Stimulated activated CD8-positive, alpha-beta memory T cell treated with anti-CD3 and anti-CD28 coated beads, Interleukin-7, amount 100 ng/mL, for 24 hours (primary cell): ENCODE measurements around the gene UBE2L6.
"Not testable (repeated sequence)": the region's sequence is repeated elsewhere in the genome, so short reads cannot be mapped to it uniquely, and the experiment has no call there.

Experiments
- DNase-seq: peaks from one replicate; pipeline ENCODE4 v3.0.0-alpha.2; 2020; ENCODE audit warnings: low read depth

UBE2L6 gene

GRCh38 chr11:57566905-57567514, 462 bp downstream of the UBE2L6 start:
- no peak for DNase-seq

- no peak for DNase-seq
Measured at GRCh38 chr11:57566005-57566904, 1.2 kb downstream of the UBE2L6 start.

GRCh38 chr11:57562596-57562995, 4.9 kb downstream of the UBE2L6 start:
- no peak for DNase-seq

- DNase-seq = no peak
Measured at GRCh38 chr11:57560146-57560545, 7.3 kb downstream of the UBE2L6 start.

GRCh38 chr11:57556041-57556440, 11.4 kb downstream of the UBE2L6 start:
- no peak for DNase-seq

GRCh38 chr11:57555393-57555792, 12.1 kb downstream of the UBE2L6 start:
- DNase-seq = no peak

- DNase-seq = no peak
Measured at GRCh38 chr11:57552479-57552878, 15.0 kb downstream of the UBE2L6 start.

GRCh38 chr11:57551941-57552340, 15.5 kb downstream of the UBE2L6 start:
- no peak for DNase-seq

GRCh38 chr11:57549983-57550382, 17.5 kb downstream of the UBE2L6 start:
- no peak for DNase-seq

GRCh38 chr11:57547854-57548377, 19.6 kb downstream of the UBE2L6 start:
- no peak for DNase-seq

- DNase-seq = no peak
Measured at GRCh38 chr11:57546869-57547475, 20.5 kb downstream of the UBE2L6 start.

- no peak for DNase-seq
Measured at GRCh38 chr11:57546451-57546850, 21.0 kb downstream of the UBE2L6 start.

- no peak for DNase-seq
Measured at GRCh38 chr11:57545883-57546282, 21.6 kb downstream of the UBE2L6 start.

- no peak for DNase-seq
Measured at GRCh38 chr11:57544566-57544965, 22.9 kb downstream of the UBE2L6 start.

- no peak for DNase-seq
Measured at GRCh38 chr11:57543593-57543992, 23.9 kb downstream of the UBE2L6 start.

GRCh38 chr11:57542582-57542981, 24.9 kb downstream of the UBE2L6 start:
- DNase-seq = no peak

GRCh38 chr11:57541169-57541568, 26.3 kb downstream of the UBE2L6 start:
- no peak for DNase-seq

GRCh38 chr11:57539342-57539741, 28.1 kb downstream of the UBE2L6 start:
- DNase-seq = no peak

- DNase-seq = no peak
Measured at GRCh38 chr11:57536947-57537619, 30.4 kb downstream of the UBE2L6 start, which contains the start of gene SMTNL1. SMTNL1 (plus strand) TSS chr11:57537595; CDS start chr11:57542643, 5,048 bp downstream.

GRCh38 chr11:57534449-57534848, 33.0 kb downstream of the UBE2L6 start:
- not testable (repeated sequence) for DNase-seq

- DNase-seq = peak; percentile 81
Measured at GRCh38 chr11:57530596-57531507, 36.6 kb downstream of the UBE2L6 start, which contains the start of gene TIMM10. TIMM10 (minus strand) TSS chr11:57530754; CDS start chr11:57530189, 565 bp downstream.
